ENCODE data around the gene GALNT2. TPM values are rescaled to one million over a fixed set of nuclear protein-coding genes. Genes with fewer than 3 reads are reported as not detected.

GALNT2 gene
- polyA plus RNA-seq, 4 donors = 55.9 to 65.0 (median 62.9) TPM

- no peak for DNase-seq (ENCODE audit: low read depth in 4 of 4, low spot score in 2 of 4)
Measured at GRCh38 chr1:230141797-230142607, 75.0 kb downstream of the GALNT2 start.

DNA sequence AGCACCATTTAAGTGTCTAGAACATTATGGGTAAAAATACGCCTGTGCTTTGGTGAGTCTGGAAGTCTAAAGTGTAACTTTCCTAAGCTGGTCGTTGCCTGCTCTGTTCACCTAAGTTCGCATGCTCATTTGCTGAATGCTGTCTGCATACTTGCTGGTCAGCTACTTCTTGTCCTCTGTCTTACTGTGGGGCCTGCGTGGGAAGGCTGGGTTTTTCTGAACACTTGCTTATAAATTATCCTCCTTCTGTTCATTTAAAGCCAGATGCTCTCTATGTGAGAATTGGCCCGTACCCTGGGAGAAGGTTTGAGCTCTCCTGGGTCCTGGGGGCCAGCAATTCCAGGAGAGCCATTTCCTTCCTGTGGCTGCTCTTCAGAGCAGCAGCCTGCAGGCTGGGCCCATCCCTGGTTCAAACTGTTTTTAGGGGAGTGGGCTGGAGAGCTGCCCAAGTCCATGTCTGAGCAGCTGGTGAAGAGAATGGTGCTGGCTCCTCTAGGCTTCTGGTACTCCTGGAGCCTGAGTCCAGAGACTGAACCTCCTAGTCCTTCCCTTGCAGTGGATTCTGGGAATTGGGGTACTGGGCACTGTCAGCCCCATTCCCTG, 75.7 kb downstream of the GALNT2 start:
- DNase-seq (ENCODE audit: low read depth in 4 of 4, low spot score in 2 of 4) = no peak

DNA sequence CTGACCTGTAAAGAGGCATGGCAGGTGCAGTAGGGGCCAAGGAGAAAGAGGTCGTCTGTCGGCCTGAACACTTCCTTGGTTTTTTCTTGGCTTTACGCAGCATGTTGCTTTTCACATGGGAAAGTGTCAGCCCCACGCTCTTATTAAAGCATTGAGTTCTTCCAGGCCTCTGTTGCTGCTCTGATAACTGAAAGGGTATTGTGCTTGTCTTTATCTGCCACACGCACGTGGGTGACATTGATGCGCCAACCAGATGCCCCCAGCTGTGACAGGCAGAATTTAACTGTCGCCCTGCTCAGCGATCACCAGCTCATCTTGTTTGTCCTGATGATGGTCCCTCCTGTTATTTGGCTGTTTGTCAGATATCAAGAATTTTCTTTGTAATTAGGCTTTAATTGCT, 76.5 kb downstream of the GALNT2 start:
- DNase-seq (ENCODE audit: low read depth in 4 of 4, low spot score in 2 of 4) = no peak

DNA sequence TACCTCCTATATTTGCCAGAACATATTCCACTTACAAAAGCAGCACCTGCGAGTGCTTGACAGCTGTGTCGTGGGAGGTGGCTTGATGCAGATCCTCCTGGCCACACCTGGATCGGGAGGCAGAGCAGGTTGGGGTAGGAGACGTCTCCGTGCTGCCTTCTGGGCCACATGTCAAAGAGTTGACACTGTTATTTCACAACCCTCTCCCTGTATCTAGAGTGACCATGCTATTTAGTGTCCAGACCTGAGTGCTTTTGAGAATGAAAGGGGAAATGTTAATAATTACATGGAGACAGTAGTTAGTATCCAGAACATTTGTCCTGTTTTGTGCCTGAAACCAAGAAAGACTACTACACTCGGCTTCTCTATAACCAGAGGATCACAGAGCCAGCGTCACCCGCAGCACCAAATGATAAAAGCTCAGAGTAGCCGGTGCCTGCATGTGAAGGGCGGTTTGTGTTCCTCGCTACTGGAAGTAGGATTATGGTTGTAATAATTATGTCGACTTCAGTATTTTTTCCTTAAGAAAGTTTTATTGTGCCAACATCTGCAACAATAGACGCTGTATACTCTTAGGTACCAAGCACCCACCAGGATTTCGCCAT, 77.1 kb downstream of the GALNT2 start:
- DNase-seq (ENCODE audit: low read depth in 4 of 4, low spot score in 2 of 4) = no peak

DNA sequence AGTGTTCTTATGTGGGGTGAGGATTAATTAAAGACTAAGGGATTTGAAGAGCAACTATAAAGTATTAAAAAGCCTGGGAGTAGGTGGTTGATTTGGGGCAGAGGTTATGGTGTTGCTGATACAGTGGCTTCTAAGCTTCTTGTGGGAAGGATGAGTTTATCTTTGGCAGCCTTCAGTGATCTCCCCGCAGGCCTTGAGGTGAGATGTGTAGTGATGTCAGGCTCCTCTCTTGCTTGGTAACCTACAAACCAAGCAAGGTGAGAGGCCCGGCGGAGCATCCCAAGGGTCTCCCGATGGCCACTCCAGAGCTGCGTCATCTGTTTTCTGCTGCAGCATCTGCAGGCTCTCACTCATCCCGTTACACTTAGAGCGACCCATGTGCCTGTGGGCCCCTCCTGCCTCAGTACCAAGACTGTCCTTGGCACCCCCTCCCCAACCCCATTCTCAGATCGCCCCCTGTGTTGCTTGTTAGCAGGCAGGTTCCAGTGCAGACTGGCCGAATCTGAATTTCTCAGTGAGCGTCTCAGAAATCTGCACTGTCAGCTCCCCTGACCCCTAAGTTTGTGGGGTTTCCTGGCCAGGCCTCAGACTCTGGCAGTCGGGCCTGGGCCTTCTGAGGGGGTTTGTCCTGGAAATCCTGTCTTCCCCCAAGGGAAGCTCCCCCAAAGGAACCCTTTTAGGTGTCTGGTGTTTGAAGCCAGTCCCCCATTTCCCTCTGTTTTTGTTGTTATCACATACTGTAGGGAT, 77.9 kb downstream of the GALNT2 start:
- no peak for DNase-seq (ENCODE audit: low read depth in 4 of 4, low spot score in 2 of 4)

- no peak for DNase-seq (ENCODE audit: low read depth in 4 of 4, low spot score in 2 of 4)
Measured at GRCh38 chr1:230145505-230145899, 78.5 kb downstream of the GALNT2 start.

- no peak for DNase-seq (ENCODE audit: low read depth in 4 of 4, low spot score in 2 of 4)
Measured at GRCh38 chr1:230145953-230146476, 79.0 kb downstream of the GALNT2 start.

DNA sequence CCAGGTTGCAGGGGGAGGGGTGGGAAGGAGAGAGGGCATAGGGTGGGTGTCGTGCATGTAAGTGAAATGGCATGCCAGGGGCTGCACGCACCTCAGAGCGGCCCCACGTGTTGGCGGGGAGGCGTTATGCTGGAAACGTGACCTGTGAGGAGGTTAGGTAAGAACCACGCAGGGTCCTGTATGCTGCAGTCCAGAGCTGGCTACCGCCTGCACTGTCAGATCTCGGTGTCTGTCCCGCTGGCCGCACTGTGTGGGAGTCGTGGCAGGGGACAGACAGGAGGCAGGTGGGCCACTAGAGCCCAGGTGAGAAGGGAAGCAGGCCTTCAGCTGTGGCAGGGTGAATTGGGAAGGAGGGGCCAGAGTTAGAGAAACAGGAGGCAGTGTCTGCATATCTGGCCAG, 79.7 kb downstream of the GALNT2 start:
- no peak for DNase-seq (ENCODE audit: low read depth in 4 of 4, low spot score in 2 of 4)

DNA sequence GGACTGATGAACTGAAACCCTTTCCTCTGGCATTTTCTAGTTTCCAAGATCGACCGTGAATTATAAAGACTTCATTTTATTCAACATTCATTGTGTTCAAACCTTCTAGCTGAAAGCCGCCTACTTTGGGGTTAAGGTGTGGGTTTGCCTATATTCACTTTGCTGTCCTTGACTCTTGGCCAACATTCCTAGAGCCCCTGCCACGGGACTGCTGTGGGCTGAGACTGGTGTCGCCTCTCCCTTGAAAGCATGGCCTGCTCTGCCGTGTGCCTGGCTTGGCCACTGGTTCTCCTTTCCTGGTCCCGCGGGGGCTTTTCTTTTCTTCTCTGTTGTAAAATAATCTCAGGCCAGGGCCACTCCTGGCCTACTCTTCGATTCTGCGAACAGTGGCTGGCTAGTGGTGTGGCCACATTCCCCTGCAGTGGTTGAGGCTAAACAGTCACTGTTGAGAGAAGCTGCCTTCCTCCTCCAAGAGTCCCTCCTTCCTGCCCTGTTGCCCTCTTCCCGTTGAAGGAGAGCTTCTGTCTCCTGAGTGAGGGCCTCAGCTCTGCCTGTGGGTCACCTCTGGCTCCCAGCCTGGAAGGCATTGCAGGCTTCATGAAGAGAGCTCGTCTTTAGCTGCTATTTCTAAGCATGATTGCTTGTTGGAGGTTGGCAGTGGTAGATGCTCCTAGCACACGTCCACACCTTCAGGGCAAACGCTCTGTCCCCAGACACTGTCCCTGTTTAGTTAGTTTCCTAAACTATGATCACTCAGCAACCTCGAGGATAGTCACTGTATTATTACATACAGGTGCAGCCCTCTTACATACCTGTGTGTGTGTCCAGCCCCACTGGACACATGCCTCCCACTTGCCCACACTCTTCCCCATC, 80.5 kb downstream of the GALNT2 start:
- DNase-seq (ENCODE audit: low read depth in 4 of 4, low spot score in 2 of 4) = no peak

- no peak for DNase-seq (ENCODE audit: low read depth in 4 of 4, low spot score in 2 of 4)
Measured at GRCh38 chr1:230148126-230148652, 81.2 kb downstream of the GALNT2 start.

GRCh38 chr1:230148768-230149469, 81.9 kb downstream of the GALNT2 start:
- no peak for DNase-seq (ENCODE audit: low read depth in 4 of 4, low spot score in 2 of 4)

DNA sequence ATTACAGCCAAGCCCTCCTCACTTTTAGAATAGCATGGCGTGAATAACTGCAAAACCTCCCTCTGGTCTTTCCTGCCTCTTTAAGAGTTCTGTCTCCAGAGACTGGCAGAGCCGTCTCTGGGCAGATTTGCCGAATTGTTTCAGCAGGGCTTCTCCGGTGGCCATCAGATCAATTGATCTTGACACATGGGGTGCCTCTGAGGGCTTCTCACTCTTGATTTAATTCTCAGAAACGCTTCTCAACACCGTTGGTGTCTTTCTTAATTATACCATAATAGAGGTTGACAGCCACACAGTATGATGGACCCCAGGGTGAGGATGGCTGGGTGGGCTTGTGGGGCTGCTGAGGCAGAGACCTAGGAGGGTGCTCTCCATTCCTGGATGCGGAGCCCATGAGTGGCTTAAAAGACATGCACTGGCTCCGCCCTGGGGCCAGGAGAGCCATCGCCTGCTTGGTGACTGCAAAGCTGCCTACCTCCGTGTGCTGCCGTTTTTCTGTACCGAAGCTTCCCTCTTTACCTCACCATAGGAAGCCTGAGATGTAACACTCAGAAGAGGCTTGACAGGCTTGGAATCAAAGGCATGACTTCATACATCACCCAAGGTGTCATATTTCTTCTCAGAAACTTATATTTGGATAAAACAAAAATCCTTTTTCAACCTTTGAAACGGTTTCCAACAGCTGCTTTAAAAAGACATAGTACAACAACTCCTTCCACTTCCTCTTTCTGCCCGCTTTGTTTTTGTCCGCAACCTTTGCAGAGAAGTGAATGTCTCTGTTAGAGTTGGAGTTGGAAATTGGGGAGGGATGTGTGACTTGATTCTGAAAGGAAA, 82.9 kb downstream of the GALNT2 start:
- DNase-seq (ENCODE audit: low read depth in 4 of 4, low spot score in 2 of 4) = no peak

DNA sequence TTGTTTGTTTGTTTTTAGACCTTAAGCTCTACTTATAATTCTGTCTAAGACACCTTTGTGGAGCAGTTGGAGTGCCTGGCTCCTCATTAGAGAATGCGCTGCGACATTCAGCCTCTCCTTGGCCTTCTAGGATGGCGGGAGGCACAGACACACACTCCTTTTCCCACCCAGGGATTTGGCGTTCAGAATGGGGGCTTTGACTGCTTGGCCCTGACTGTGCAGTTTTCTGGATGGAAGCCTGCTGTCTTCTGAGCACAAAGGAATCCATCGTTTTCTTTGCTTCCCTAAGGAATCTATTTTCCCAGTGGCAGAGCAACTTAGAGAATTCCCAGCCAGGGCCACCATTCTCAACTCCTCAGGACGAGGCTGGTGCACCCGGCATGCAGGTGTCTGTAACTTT, 83.6 kb downstream of the GALNT2 start:
- DNase-seq (ENCODE audit: low read depth in 4 of 4, low spot score in 2 of 4) = no peak

DNA sequence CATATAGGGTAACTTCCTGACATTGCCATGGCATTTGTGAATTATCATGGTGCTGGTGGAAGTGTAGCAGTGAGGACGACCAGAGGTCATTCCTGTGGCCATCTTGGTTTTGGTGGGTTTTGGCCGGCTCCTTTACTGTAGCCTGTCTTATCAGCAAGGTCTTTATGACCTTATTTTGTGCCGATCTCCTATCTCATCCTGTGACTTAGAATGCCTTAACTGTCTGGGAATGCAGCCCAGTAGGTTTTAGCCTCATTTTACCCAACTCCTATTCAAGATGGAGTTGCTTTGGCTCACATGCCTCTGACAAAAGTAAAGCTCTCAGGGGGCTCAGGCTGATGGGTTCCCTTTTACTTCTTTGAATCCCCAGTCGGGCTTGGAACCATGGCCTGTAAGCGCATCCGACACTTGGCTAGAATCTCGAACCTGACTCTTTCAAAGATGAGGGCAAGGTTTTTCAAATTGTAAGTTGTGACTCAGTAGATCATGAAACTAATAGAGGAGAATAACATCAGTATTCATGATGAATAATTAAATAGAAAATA, 85.0 kb downstream of the GALNT2 start:
- no peak for DNase-seq (ENCODE audit: low read depth in 4 of 4, low spot score in 2 of 4)

GRCh38 chr1:230152999-230153398, 86.0 kb downstream of the GALNT2 start:
- DNase-seq (ENCODE audit: low read depth in 4 of 4, low spot score in 2 of 4) = no peak

- no peak for DNase-seq (ENCODE audit: low read depth in 4 of 4, low spot score in 2 of 4)
Measured at GRCh38 chr1:230153641-230154296, 86.7 kb downstream of the GALNT2 start.

DNA sequence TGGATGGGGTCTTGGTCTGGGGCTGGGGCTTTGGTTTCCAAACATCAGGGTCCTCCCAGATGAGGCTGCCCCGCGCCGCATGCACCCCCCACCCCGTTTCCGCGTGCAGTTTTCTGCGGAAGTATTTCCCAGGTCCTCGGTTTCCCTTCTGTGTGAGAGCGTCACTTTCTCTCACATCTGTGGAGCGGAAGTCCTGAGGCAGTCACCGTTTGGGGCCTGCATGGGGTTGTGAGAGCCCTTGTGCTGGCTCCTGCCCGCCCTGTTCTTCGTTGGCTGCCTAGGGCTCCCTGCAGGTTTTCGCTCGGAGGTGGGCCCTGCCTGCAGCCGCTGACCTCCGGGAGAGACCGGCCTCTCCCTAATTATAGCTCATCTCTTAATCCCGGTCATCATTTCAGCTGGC, 88.0 kb downstream of the GALNT2 start:
- no peak for DNase-seq (ENCODE audit: low read depth in 4 of 4, low spot score in 2 of 4)
